Testis (tissue), 3 donors: ENCODE results near the gene HES1. TPM values are rescaled to one million over a fixed set of nuclear protein-coding genes. Genes with fewer than 3 reads are reported as not detected.

ENCODE experiments used
- DNase-seq: peaks from one replicate; pipeline ENCODE4 v3.0.0-alpha.2; 2019
- H3K27ac ChIP-seq, 2 donors: fragments of 200-600 bp; sonication (generic); one replicate each; pipeline ENCODE4 v1.5.1; 2019
- H3K27me3 ChIP-seq: fragments of 200-600 bp; sonication (generic); one replicate; pipeline ENCODE4 v1.5.1; 2019
- H3K36me3 ChIP-seq: fragments of 200-600 bp; sonication (generic); one replicate; pipeline ENCODE4 v1.5.1; 2017; ENCODE audit warnings: low read depth; ENCODE audit errors: missing control alignments
- H3K4me1 ChIP-seq: fragments of 200-600 bp; sonication (generic); one replicate; pipeline ENCODE4 v1.5.1; 2019
- H3K4me3 ChIP-seq, 2 donors: fragments of 200-600 bp; sonication (generic); one replicate each; pipeline ENCODE4 v1.5.1; 2017 to 2019
- H3K9me3 ChIP-seq: fragments of 200-600 bp; sonication (generic); one replicate; pipeline ENCODE4 v1.5.1; 2017
- CTCF ChIP-seq, 3 experiments: fragments of 450-650 bp in 2 of 3; fragments of 200-600 bp in 1 of 3; sonication (generic) in 1 of 3; IDR thresholded peaks; one replicate each; pipeline ENCODE4 v1.5.1; 2016 to 2019; ENCODE audit warnings: antibody characterized with exemption in 3 of 3, mild to moderate bottlenecking in 2 of 3, moderate library complexity in 1 of 3
- POLR2A ChIP-seq: fragments of 450-650 bp; IDR thresholded peaks from one replicate; pipeline ENCODE4 v1.6.1; 2017; ENCODE audit warnings: antibody characterized with exemption, mild to moderate bottlenecking, moderate library complexity
- WGBS, 2 donors: methylation state at CpG; one replicate each; pipeline ENCODE4 v1.1.5; 2018; 5-methylcytosine and 5-hydroxymethylcytosine counted together
- intact Hi-C: fragments of 100-400 bp; cut with DNase I; formaldehyde crosslinking; loops from one replicate; pipeline ENCODE4 v1.15.1; 2023; ENCODE audit warnings: low total_unique reads
- polyA plus RNA-seq: library from polyadenylated mRNA; stranded (reverse); fragments of 350-450 nt; fragmentation: Illumina TruSeq; extraction: RNeasy Lipid Tissue Mini Kit (QIAGEN cat#74804); gene quantifications from one replicate; pipeline ENCODE4 v1.2.3, GENCODE V29; 2014; ENCODE audit warnings: low read depth, low replicate concordance; ENCODE audit not compliant: insufficient read depth
- total RNA-seq, 2 donors: library from RNA; depleted of rRNA; stranded (reverse); fragments of >200 nt; gene quantifications; one replicate each; pipeline ENCODE4 v1.2.3, GENCODE V29; 2016

The HES1 gene
- total and polyA plus RNA-seq, 3 donors from 2014 or later, result 17.5 to 41.1 (median 38.9) TPM

- Histone ChIP-seq H3K27me3 (no peaks in the 10 kb centered on the region), H3K4me1 (peaks cover 5% of the 10 kb centered on the region), H3K9me3 (no peaks in the 10 kb centered on the region), H3K36me3 (no peaks in the 10 kb centered on the region), H3K4me3 (no peak overlapping the region), H3K27ac (no peak overlapping the region)
- 51 to 63% methylated on average over 10 of the region's 10 CpGs for WGBS, 2 donors
- TF ChIP-seq POLR2A, result no peak
- TF ChIP-seq CTCF (IDR thresholded peaks at IDR 0.05), result no peak
- no peak for DNase-seq
- intact Hi-C loops, result no loop called here
These were observed 37.7 kb upstream of the HES1 start for GRCh38 chr3:194098081-194098842.

GRCh38 chr3:194098843-194099183, 37.1 kb upstream of the HES1 start:
- 73 to 84% methylated on average over 4 of the region's 4 CpGs for WGBS, 2 donors

GRCh38 chr3:194099215-194099614, 36.7 kb upstream of the HES1 start:
- no peak for DNase-seq
- no peak overlapping the region for H3K27ac ChIP-seq
- no peak for TF ChIP-seq POLR2A
- H3K27me3 ChIP-seq, result no peaks in the 10 kb centered on the region
- no peaks in the 10 kb centered on the region for H3K9me3 ChIP-seq
- intact Hi-C loops, result no loop called here
- peaks cover 5% of the 10 kb centered on the region for H3K4me1 ChIP-seq
- no peaks in the 10 kb centered on the region for H3K36me3 ChIP-seq
- WGBS, 2 donors, result 67 to 70% methylated on average over 8 to 10 of the region's 10 CpGs
- H3K4me3 ChIP-seq, result no peak overlapping the region

More at GRCh38 chr3:194098843-194099183, 37.1 kb upstream of the HES1 start:
- no peaks in the 10 kb centered on the region for H3K27me3 ChIP-seq
- peaks cover 5% of the 10 kb centered on the region for H3K4me1 ChIP-seq
- no peak for DNase-seq
- no peaks in the 10 kb centered on the region for H3K36me3 ChIP-seq
- H3K4me3 ChIP-seq, result no peak overlapping the region
- TF ChIP-seq CTCF (IDR thresholded peaks at IDR 0.05) (no peak), POLR2A (no peak)
- H3K27ac ChIP-seq, result no peak overlapping the region
- intact Hi-C loops, result no loop called here
- no peaks in the 10 kb centered on the region for H3K9me3 ChIP-seq

- TF ChIP-seq CTCF (IDR thresholded peaks at IDR 0.05), result no peak
- TF ChIP-seq POLR2A, result no peak
- 87 to 91% methylated on average over 12 to 15 of the region's 15 CpGs for WGBS, 2 donors
- intact Hi-C loops, result no loop called here
- Histone ChIP-seq H3K27me3 (no peaks in the 10 kb centered on the region), H3K27ac (no peak overlapping the region), H3K4me1 (peaks cover 5% of the 10 kb centered on the region), H3K4me3 (no peak overlapping the region), H3K9me3 (no peaks in the 10 kb centered on the region), H3K36me3 (no peaks in the 10 kb centered on the region)
- no peak for DNase-seq
These were observed 35.0 kb upstream of the HES1 start for GRCh38 chr3:194100856-194101390.

- 77 to 95% methylated on average over 6 to 7 of the region's 7 CpGs for WGBS, 2 donors
- no peak for DNase-seq
- Histone ChIP-seq H3K27ac (no peak overlapping the region), H3K27me3 (no peaks in the 10 kb centered on the region), H3K4me1 (peaks cover 5% of the 10 kb centered on the region), H3K4me3 (no peak overlapping the region), H3K9me3 (no peaks in the 10 kb centered on the region), H3K36me3 (no peaks in the 10 kb centered on the region)
- TF ChIP-seq CTCF (IDR thresholded peaks at IDR 0.05), result no peak
- no peak for TF ChIP-seq POLR2A
- intact Hi-C loops, result no loop called here
These were observed 34.1 kb upstream of the HES1 start for GRCh38 chr3:194101592-194102432.
